HCT116 (cell line): Measurements from ENCODE around the gene XYLT1. TPM values are rescaled to one million over a fixed set of nuclear protein-coding genes. Genes with fewer than 3 reads are reported as not detected.

Experiments
- ATAC-seq: fragments of 200-7000 bp; cut with Tn5 transposase; 2 replicates; pipeline ENCODE4 v1.9.1; 2020; ENCODE audit warnings: mild to moderate bottlenecking, moderate library complexity
- BruUV-seq: library from RNA; stranded (reverse); fragments of 400-500 nt; replicated peaks from 2 replicates; lab custom pipeline; 2021; lab: Mats Ljungman, UMichigan
- CTCF ChIA-PET: fragments of 300-600 bp; sonication (Branson Sonifier 250); formaldehyde crosslinking; loops from one replicate; lab custom pipeline; 2021; ENCODE audit warnings: antibody characterized with exemption; lab: Charles Lee
- POLR2A ChIA-PET: fragments of 300-600, 350-600 bp; sonication (Branson Sonifier 250); formaldehyde crosslinking; loops from one replicate; lab custom pipeline; 2021; ENCODE audit warnings: antibody characterized with exemption; lab: Charles Lee
- RAD21 ChIA-PET, 2 experiments: fragments of 300-600 bp; sonication (Branson Sonifier 250); formaldehyde crosslinking; loops; one replicate each; lab custom pipeline; 2023; ENCODE audit warnings: low total read pairs in 2 of 2; ENCODE audit not compliant: uncharacterized antibody in 2 of 2, unreplicated experiment in 2 of 2, low non-redundant PET in 1 of 2; lab: Charles Lee
- DNase-seq: peaks from one replicate; pipeline ENCODE4 v3.0.0-alpha.2; 2010; ENCODE audit warnings: low read depth, low spot score
- H2AFZ ChIP-seq: fragments of 200-600 bp; shearing (Covaris generic), sonication (generic); 2 replicates; pipeline ENCODE4 v1.6.1; 2017; ENCODE audit warnings: low read depth, mixed run types, mixed read lengths, antibody characterized with exemption, low read length; ENCODE audit not compliant: poor library complexity, severe bottlenecking
- H3K27ac ChIP-seq: 2 replicates; pipeline ENCODE4 v1.5.1; 2012; ENCODE audit warnings: low read depth, low read length
- H3K27me3 ChIP-seq: fragments of 200-600 bp; sonication (generic); 2 replicates; pipeline ENCODE4 v1.6.1; 2016; ENCODE audit warnings: mixed run types, low read length, mixed read lengths; ENCODE audit not compliant: insufficient read depth
- H3K36me3 ChIP-seq, 2 experiments: fragments of 200-500 bp in 1 of 2; fragments of 200-600 bp in 1 of 2; sonication (Bioruptor generic) in 1 of 2; sonication (generic) in 1 of 2; 2 replicates each; pipeline versions ENCODE4 v1.5.1 to v1.6.1; 2014 to 2016; ENCODE audit warnings: low read length in 2 of 2, inconsistent platforms in 1 of 2, mixed read lengths in 1 of 2, mixed run types in 1 of 2; ENCODE audit not compliant: insufficient read depth in 2 of 2, control insufficient read depth in 1 of 2
- H3K4me1 ChIP-seq, 2 experiments: fragments of 200-600 bp in 1 of 2; sonication (generic) in 1 of 2; 2 replicates each; pipeline versions ENCODE4 v1.5.1 to v1.6.1; 2012 to 2017; ENCODE audit warnings: low read length in 2 of 2, inconsistent platforms in 1 of 2, mild to moderate bottlenecking in 1 of 2, mixed read lengths in 1 of 2, mixed run types in 1 of 2, moderate library complexity in 1 of 2; ENCODE audit not compliant: insufficient read depth in 2 of 2, control insufficient read depth in 1 of 2
- H3K4me2 ChIP-seq: fragments of 200-600 bp; sonication (generic); 2 replicates; pipeline ENCODE4 v1.6.1; 2017; ENCODE audit warnings: mixed run types, low read length, mixed read lengths
- H3K4me3 ChIP-seq, 2 experiments: fragments of 200-600 bp in 1 of 2; sonication (generic) in 1 of 2; replicated peaks in 1 of 2; 2 replicates each; pipeline ENCODE4 v1.5.1; 2011 to 2016; ENCODE audit warnings: low read length in 2 of 2, control low read depth in 1 of 2, low read depth in 1 of 2, mild to moderate bottlenecking in 1 of 2, mixed read lengths in 1 of 2, mixed run types in 1 of 2
- H3K79me2 ChIP-seq: fragments of 200-600 bp; sonication (generic); 2 replicates; pipeline ENCODE4 v1.6.1; 2017; ENCODE audit warnings: mild to moderate bottlenecking, mixed run types, low read length, moderate library complexity, mixed read lengths; ENCODE audit not compliant: insufficient read depth
- H3K9ac ChIP-seq: fragments of 200-600 bp; sonication (generic); 2 replicates; pipeline ENCODE4 v1.6.1; 2016; ENCODE audit warnings: low read length, mixed read lengths
- H3K9me2 ChIP-seq: fragments of 200-600 bp; sonication (generic), shearing (Covaris generic); 2 replicates; pipeline ENCODE4 v1.6.1; 2017; ENCODE audit warnings: mixed run types, mild to moderate bottlenecking, moderate library complexity; ENCODE audit not compliant: insufficient read depth
- H3K9me3 ChIP-seq, 2 experiments: fragments of 200-500 bp in 1 of 2; fragments of 200-600 bp in 1 of 2; sonication (Bioruptor generic) in 1 of 2; sonication (generic) in 1 of 2; 2 replicates each; pipeline ENCODE4 v1.6.1; 2014 to 2017; ENCODE audit warnings: low read length in 2 of 2, mixed read lengths in 2 of 2, inconsistent platforms in 1 of 2, low read depth in 1 of 2, mild to moderate bottlenecking in 1 of 2, mixed run types in 1 of 2, moderate library complexity in 1 of 2; ENCODE audit not compliant: control insufficient read depth in 1 of 2, insufficient read depth in 1 of 2
- H4K20me1 ChIP-seq: fragments of 200-600 bp; sonication (generic), shearing (Covaris generic); 2 replicates; pipeline ENCODE4 v1.6.1; 2017; ENCODE audit warnings: mixed run types, mild to moderate bottlenecking, moderate library complexity; ENCODE audit not compliant: insufficient read depth
- CEBPB ChIP-seq: IDR thresholded peaks from 2 replicates; pipeline ENCODE4 v1.6.1; 2012; ENCODE audit warnings: low read depth
- EZH2 ChIP-seq: fragments of 200-600 bp; sonication (generic); IDR thresholded peaks from 2 replicates; pipeline ENCODE4 v1.6.1; 2017; ENCODE audit warnings: antibody characterized with exemption, mixed run types
- POLR2A ChIP-seq: IDR thresholded peaks from 2 replicates; pipeline ENCODE4 v1.7.0; 2011; ENCODE audit warnings: borderline replicate concordance; ENCODE audit not compliant: insufficient read depth, insufficient read length; ENCODE audit errors: extremely low read depth
- POLR2AphosphoS5 ChIP-seq: IDR thresholded peaks from 2 replicates; pipeline ENCODE4 v1.6.1; 2011; ENCODE audit warnings: mild to moderate bottlenecking, low read depth, low read length, moderate library complexity
- SP1 ChIP-seq: IDR thresholded peaks from 2 replicates; pipeline ENCODE4 v1.6.1; 2012; ENCODE audit warnings: low read depth
- SRF ChIP-seq: IDR thresholded peaks from 2 replicates; pipeline ENCODE4 v1.6.1; 2012; ENCODE audit warnings: low read depth
- TCF7L2 ChIP-seq: IDR thresholded peaks from 2 replicates; pipeline ENCODE4 v1.7.0; 2011; ENCODE audit warnings: borderline replicate concordance, inconsistent platforms; ENCODE audit not compliant: insufficient read depth, insufficient read length; ENCODE audit errors: extremely low read depth
- YY1 ChIP-seq: IDR thresholded peaks from 2 replicates; pipeline ENCODE4 v1.6.1; 2011; ENCODE audit warnings: low read length, low read depth, moderate library complexity, mild to moderate bottlenecking; ENCODE audit not compliant: insufficient replicate concordance; ENCODE audit errors: extremely low read depth
- ZBTB33 ChIP-seq: IDR thresholded peaks from 2 replicates; pipeline ENCODE4 v1.6.1; 2011; ENCODE audit warnings: mild to moderate bottlenecking, low read length, moderate library complexity; ENCODE audit not compliant: insufficient replicate concordance; ENCODE audit errors: extremely low read depth
- intact Hi-C: fragments of 100-400 bp; cut with micrococcal nuclease; formaldehyde crosslinking; loops from 2 replicates; pipeline ENCODE4 v1.10.0; 2022
- total RNA-seq: library from RNA; stranded (reverse); gene quantifications from one replicate; pipeline ENCODE4 v1.2.1, GENCODE V29; 2021; ENCODE audit not compliant: unreplicated experiment

XYLT1 gene
- total RNA-seq, 1 experiment from 2014 or later, result 4.5 TPM

- no peak overlapping the region for H2AFZ ChIP-seq
- ATAC-seq (no peak), DNase-seq (no peak)
- no peaks in the 10 kb centered on the region for H4K20me1 ChIP-seq
- no peak overlapping the region for H3K27ac ChIP-seq
- ChIA-PET CTCF (no interaction called here), RAD21 (no interaction called here), POLR2A (no interaction called here)
- no peaks in the 10 kb centered on the region for H3K9me3 ChIP-seq
- H3K4me1 ChIP-seq, result no peaks in the 10 kb centered on the region
- no peaks in the 10 kb centered on the region for H3K79me2 ChIP-seq
- no TSS peak for BruUV-seq
- no peak for TF ChIP-seq POLR2A
- no peak for TF ChIP-seq TCF7L2
- TF ChIP-seq ZBTB33, result no peak
- TF ChIP-seq CEBPB, result no peak
- TF ChIP-seq SP1, result no peak
- no peak for TF ChIP-seq YY1
- TF ChIP-seq EZH2, result no peak
- TF ChIP-seq SRF, result no peak
- no peak for TF ChIP-seq POLR2AphosphoS5
- no peaks in the 10 kb centered on the region for H3K9me2 ChIP-seq
- no peaks in the 10 kb centered on the region for H3K36me3 ChIP-seq
- no peak overlapping the region for H3K9ac ChIP-seq
- H3K4me2 ChIP-seq, result no peak overlapping the region
- H3K27me3 ChIP-seq, result no peaks in the 10 kb centered on the region
- H3K4me3 ChIP-seq, result no peak overlapping the region
- intact Hi-C loops, result no loop called here
Measured at GRCh38 chr16:17409894-17410293, 60.9 kb downstream of the XYLT1 start.
